HG02571 (cell line): ENCODE data around the gene LDLR.

Source experiments
- ATAC-seq: cut with Tn5 transposase; IDR thresholded peaks from one replicate; pipeline ENCODE4 v1.9.1; 2021; ENCODE audit warnings: mild to moderate bottlenecking, moderate library complexity; ENCODE audit not compliant: unreplicated experiment

The LDLR gene

DNA sequence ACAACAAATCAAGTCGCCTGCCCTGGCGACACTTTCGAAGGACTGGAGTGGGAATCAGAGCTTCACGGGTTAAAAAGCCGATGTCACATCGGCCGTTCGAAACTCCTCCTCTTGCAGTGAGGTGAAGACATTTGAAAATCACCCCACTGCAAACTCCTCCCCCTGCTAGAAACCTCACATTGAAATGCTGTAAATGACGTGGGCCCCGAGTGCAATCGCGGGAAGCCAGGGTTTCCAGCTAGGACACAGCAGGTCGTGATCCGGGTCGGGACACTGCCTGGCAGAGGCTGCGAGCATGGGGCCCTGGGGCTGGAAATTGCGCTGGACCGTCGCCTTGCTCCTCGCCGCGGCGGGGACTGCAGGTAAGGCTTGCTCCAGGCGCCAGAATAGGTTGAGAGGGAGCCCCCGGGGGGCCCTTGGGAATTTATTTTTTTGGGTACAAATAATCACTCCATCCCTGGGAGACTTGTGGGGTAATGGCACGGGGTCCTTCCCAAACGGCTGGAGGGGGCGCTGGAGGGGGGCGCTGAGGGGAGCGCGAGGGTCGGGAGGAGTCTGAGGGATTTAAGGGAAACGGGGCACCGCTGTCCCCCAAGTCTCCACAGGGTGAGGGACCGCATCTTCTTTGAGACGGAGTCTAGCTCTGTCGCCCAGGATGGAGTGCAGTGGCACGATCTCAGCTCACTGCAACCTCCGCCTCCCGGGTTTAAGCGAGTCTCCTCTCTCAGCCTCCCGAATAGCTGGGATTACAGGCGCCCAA lies at the start of gene LDLR:
LDLR (plus strand) TSS at position 210 of the 760 bp plus-strand sequence; CDS start at position 296, 86 bp downstream.
- no peak for ATAC-seq

- no peak for ATAC-seq
Measured at GRCh38 chr19:11041194-11041593, 48.1 kb upstream of the LDLR start.

DNA sequence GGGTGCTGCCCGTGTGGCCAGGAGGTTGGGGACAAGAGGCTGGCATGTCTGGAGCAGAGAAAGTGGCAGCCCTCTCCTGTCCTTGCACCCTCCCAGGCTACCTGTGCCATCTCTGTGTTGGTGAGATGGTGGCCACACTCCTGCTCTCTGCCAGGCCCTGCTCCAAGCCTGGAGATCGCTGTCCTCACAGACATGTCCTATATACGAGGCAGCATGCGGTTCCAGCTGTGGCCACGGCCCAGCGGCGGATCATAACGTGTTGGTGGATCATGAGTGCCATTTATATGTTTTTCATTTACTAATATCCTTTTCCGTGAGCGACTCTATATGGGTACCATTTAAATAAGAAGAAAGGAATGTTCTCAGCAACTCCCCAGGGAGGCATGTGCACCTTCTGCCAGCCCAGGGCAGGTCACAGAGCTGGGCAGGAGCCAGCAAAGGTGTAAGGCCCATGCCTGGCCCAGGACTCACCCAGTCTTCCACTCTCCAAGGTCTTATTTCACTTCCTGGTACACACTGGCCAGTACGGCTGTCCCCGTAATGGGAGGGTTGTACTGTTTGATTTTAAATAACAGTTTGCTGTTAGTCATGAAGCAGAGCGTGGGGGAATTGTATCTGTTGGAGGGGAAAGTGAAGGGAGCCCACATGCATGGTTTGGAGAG lies 47.2 kb upstream of the LDLR start:
- no peak for ATAC-seq

GRCh38 chr19:11044431-11044830 lies 44.8 kb upstream of the LDLR start:
- no peak for ATAC-seq

DNA sequence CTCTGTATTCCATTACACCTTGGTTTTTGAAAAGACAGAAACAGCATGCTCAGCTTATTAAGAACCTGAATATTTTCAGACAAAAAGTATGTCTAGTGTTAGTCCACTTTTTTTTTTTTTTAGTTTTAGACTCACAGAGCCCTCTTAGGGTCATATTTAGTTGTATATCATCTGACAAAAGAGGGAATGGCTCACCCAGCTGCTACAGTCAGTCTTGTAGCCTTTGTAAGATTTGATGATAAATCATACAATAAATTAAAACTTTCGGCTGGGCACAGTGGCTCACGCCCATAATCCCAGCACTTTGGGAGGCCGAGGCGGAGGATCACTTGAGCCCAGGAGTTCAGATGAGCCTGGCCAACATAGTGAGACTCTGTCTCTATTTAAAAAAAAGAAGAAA lies 43.7 kb upstream of the LDLR start:
- no peak for ATAC-seq

- no peak for ATAC-seq
Measured at GRCh38 chr19:11046605-11047354, 42.5 kb upstream of the LDLR start.

DNA sequence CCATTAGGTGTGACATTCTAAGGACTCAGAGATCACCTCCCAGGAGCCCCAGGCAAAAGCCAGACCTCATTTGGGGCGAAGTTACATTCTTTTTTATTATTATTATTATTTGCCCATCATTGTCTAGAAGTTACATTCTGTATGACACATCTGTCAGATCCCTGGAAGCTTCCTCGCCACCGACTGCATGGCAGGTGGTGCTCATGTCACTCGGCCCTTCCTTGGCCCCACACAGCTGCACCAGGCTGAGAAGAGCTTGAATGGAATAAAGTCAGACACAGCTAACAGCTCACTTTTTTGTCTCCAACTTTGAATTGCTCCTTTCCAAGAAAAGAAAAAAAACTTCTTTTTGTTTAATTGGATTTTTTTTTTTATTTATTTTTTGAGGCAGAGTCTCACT lies 41.4 kb upstream of the LDLR start:
- no peak for ATAC-seq

DNA sequence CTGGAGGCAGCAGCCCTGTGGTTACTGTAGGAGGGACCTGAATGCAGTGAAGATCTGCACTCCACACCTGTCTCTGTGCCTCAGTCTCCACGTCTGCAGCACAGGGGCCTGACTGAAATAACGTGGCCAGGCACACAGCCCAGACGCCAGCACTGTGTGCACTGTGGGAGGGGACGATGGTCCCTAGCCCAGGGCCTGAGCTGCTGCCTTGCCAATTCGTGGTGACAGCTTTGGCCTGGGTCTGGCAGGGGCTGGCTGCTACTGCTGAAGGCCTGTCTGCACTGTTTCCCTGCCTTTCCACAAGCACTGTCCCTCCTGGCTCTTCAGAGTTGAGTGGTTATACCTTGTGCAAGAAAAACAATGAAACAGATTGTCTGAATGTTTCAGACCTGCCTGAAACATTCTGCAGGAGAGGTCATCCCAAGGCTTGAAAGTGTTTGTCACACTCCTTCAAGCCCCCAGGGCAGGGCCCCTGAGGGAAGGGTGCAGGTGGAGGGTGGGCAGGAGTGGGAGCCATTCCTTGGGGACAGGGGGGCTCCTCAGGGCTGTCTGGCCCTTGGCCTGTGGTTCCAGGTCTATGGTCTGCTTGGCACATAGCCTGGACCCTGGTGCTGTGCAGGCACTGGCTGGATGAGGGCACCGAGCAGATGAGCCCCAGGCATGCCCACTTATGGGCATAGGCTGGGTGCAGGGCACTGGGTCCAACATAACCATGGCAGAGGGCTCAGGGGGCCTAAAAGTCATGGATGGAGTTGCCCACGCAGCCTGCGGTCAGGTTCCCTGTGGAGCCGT lies 38.7 kb upstream of the LDLR start:
- no peak for ATAC-seq

DNA sequence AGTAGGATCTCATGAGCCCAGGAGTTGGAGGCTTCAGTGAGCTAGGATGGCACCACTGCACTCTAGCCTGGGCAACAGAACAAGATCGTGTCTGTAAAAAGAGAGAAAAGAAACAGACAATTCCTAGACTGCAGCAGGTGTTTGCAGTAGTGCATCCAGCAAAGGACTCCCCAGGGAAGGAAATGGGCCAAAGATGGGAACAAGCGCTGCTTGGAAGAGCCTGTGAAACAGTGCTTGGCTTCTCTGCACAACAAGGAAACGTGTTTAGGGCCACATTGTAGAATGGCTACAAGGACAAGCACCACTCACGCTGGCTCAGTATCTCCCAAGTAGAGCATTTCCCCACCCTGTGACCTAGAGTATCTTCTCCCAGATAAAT lies 35.5 kb upstream of the LDLR start:
- no peak for ATAC-seq

DNA sequence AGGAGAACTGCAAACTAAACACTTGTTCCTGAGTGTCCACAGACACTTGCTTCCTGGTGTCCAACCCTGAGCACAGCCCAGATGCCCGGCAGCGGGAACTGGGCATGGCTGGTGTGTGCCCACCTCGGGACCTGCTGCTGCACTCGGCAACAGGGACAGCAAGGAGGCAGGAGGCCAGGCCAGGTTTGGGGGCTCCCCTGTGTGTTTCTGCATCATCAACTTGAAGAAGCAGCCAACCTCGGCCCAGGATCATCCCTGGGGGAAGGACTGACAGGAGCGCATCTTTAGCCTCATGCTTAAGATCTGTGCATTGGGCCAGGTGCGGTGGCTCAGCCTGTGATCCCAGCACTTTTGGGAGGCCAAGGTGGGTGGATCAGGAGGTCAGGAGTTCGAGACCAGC lies 35.1 kb upstream of the LDLR start:
- no peak for ATAC-seq

DNA sequence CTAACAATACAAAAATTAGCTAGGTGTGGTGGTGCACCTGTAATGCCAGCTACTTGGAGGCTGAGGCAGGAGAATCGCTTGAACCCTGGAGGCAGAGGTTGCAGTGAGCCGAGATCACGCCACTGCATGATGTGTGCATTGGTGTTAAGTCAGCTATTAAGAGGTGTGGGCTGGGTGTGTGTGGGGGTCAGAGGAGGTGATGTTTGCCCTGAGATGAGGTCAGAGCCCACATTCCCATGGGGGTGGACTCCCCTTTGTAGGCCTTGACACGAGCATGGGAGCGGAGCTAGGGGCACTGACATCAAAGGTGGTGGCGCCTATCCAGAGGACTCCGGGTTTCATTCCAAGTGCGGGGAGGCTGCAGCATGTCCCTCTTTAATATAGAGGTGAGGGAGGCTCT lies 34.6 kb upstream of the LDLR start:
- no peak for ATAC-seq

DNA sequence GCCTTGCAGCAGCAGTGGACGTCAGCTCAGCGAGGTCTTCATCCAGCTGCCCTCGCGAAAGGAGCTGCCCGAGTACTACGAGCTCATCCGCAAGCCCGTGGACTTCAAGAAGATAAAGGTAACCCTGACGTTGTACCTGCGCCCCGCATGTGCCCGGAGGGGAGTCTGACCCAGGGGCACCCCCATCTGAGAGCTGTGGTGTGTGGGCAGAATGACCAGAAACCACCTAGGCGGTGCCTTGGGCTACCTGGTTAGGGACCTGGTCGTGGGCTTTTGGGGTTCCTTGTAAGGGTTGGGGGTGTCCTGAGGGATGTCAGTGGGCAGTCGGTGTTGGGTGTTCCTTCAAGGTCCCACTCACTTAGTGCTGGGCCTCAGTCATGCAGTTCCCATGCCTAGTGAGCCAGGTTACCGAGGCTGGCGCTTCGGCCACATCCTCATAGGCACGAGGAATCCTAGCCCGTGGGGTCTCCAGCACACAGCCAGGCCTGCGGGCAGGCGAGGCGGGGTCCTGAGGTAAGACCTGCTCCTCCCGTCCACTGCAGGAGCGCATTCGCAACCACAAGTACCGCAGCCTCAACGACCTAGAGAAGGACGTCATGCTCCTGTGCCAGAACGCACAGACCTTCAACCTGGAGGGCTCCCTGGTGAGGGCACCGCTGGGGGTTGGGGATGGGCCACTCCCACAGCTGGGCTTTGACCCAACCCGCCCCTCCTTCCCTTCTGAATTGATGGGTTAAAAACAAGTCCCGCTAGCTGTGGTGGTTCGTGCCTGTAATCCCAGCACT lies 30.8 kb upstream of the LDLR start:
- ATAC-seq = no peak

DNA sequence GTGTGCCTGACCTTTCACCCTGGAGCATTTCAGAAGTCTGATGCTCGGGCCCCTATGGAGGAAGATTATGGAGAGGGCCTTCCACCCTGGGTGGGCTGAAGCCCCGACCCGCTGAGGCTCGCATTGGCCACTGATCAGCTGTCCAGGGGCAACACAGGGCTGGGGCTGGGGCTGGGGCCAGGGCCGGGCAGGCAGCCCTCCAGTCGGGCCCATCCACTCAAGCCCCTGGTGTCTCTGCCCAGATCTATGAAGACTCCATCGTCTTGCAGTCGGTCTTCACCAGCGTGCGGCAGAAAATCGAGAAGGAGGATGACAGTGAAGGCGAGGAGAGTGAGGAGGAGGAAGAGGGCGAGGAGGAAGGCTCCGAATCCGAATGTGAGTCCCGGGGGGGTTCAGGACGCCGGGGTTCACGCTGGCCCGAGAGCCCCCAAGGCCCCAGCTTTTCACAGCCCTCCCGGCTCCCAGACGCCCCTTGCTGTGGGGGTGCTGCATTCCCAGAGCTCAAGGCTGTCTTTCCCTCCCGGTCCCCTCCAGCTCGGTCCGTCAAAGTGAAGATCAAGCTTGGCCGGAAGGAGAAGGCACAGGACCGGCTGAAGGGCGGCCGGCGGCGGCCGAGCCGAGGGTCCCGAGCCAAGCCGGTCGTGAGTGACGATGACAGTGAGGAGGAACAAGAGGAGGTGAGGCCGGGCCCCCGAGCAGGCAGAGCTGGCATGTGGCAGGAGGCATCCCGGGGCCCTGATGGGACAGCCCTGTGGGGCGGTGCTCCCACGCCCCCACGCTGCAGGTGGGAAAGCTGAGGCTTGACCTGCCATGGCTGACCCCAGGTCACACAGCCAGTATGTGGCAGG lies 29.5 kb upstream of the LDLR start:
- ATAC-seq = no peak

DNA sequence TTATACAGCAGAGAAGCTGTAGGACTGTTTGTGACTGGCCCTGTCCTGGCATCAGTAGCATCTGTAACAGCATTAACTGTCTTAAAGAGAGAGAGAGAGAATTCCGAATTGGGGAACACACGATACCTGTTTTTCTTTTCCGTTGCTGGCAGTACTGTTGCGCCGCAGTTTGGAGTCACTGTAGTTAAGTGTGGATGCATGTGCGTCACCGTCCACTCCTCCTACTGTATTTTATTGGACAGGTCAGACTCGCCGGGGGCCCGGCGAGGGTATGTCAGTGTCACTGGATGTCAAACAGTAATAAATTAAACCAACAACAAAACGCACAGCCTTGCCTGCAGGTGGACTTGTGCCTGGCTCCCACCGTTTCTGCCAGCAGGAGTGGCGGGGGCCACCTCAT lies 27.3 kb upstream of the LDLR start:
- no peak for ATAC-seq

DNA sequence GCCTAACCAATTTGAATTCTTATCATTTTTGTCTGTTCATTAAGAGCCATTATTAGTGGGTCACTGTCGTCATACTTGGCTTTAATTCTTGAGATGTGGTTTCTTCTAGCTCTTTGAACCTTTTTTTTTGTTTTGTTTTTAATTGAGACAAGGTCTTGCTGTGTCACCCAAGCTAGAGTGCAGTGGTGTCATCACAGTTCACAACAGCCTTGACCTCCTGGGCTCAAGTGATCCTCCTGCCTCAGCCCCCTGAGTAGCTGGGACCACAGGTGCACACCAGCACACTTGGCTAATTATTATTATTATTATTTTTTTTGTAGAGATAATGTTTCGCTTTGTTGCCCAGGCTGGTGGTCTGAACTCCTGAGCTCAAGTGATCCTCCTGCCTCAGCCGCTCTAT lies 25.8 kb upstream of the LDLR start:
- ATAC-seq = no peak

DNA sequence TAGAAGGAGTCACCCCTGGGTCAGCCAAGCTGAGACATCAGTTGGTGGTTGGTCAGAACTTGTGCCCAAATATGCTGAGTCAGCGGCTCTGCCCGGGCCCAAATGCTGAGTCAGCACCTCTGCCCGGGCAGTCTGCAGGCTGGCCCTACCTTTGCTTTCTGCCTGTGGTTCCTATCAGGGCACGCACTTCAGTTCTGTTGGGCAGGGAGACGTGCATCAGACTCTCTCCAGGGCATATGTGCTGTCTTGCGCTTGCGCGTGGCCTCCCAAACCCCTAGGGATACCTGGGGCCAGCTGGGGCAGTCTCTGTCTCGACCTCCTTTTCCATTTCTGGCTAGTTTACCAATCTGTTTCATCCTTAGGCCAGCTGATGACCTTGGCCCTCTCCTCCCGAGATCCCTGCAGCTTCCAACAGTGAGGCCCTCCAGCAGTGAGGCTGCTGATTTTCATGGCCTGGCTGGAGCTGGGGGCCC lies 24.4 kb upstream of the LDLR start:
- ATAC-seq = no peak

- no peak for ATAC-seq
Measured at GRCh38 chr19:11066326-11066725, 22.9 kb upstream of the LDLR start.

GRCh38 chr19:11067356-11068113 lies 21.7 kb upstream of the LDLR start:
- no peak for ATAC-seq

DNA sequence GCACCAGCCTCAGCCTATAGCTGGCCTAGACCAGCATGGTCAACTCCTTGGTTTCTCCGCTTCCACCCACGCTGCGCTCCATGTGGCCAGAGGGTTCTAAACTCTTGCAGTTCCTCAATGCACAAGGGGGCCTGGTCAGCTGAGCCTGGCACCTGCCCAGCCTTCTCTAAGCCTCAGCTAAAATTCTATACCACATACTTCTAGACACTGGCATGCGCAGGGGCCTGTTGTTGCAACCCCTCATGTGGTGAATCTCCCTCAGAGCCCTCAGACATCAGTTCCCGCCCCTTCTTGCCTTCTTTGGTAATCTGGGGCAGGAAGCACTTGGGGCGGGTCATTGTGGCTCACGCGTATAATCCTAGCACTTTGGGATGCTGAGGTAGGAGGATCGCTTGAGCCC lies 19.7 kb upstream of the LDLR start:
- ATAC-seq = no peak
